Activated naive CD8-positive, alpha-beta T cell treated with anti-CD3 and anti-CD28 coated beads, Interleukin-2, amount 10 ng/mL, durations not matched to agents 7 days and 5 days (primary cell): ENCODE results near the gene DNAJB1. TPM values are rescaled to one million over a fixed set of nuclear protein-coding genes. Genes with fewer than 3 reads are reported as not detected.
A peak's percentile ranks its signal among the peaks of the same experiment; 100 is the strongest.

Source experiments
- ATAC-seq: fragments of 150-1000 bp; cut with Tn5 transposase; one replicate; pipeline ENCODE4 v1.10.0; 2021; ENCODE audit warnings: low read depth, moderate library complexity
- POLR2A ChIA-PET: fragments of 350-600 bp; sonication (Branson Sonifier 250); formaldehyde crosslinking; loops from one replicate; lab custom pipeline; 2021; ENCODE audit warnings: antibody characterized with exemption; lab: Charles Lee
- DNase-seq: peaks from one replicate; pipeline ENCODE4 v3.0.0; 2021
- H3K27ac Mint-ChIP-seq: one replicate; pipeline ENCODE4 v1.8.0; 2022; ENCODE audit warnings: mild to moderate bottlenecking, mixed read lengths
- H3K27me3 Mint-ChIP-seq: one replicate; pipeline ENCODE4 v1.8.0; 2022; ENCODE audit warnings: mild to moderate bottlenecking, moderate library complexity, mixed read lengths
- H3K36me3 Mint-ChIP-seq: one replicate; pipeline ENCODE4 v1.8.0; 2021; ENCODE audit warnings: mild to moderate bottlenecking, mixed read lengths
- H3K4me1 Mint-ChIP-seq: one replicate; pipeline ENCODE4 v1.8.0; 2021; ENCODE audit warnings: mixed read lengths
- H3K4me3 Mint-ChIP-seq: one replicate; pipeline ENCODE4 v1.8.0; 2022; ENCODE audit warnings: mild to moderate bottlenecking, moderate library complexity, mixed read lengths
- H3K9me3 Mint-ChIP-seq: one replicate; pipeline ENCODE4 v1.8.0; 2021; ENCODE audit warnings: mixed read lengths
- total RNA-seq, 2 experiments: library from RNA; stranded (reverse); gene quantifications; one replicate each; pipeline ENCODE4 v1.2.3, GENCODE V29; 2021

DNAJB1 gene
- total RNA-seq, 2 experiments from 2014 or later: 103 to 110 TPM

GRCh38 chr19:14494910-14495671 lies 23.1 kb downstream of the DNAJB1 start:
- ATAC-seq (no peak), DNase-seq (no peak)
- H3K27ac Mint-ChIP-seq: peak overlapping the region; percentile 68
- H3K9me3 Mint-ChIP-seq: no peaks in the 10 kb centered on the region
- peaks cover 3% of the 10 kb centered on the region for H3K27me3 Mint-ChIP-seq
- H3K36me3 Mint-ChIP-seq: peaks cover 7% of the 10 kb centered on the region
- POLR2A ChIA-PET: interaction anchor here (1.0 to 2.6 kb wide), 6 partner anchors 9 to 27 kb away, joined by 3 to 29 read pairs (median 8); partner anchors contain the start of gene DNAJB1
- H3K4me3 Mint-ChIP-seq: peak overlapping the region; percentile 84
- peaks cover 15% of the 10 kb centered on the region for H3K4me1 Mint-ChIP-seq

DNA sequence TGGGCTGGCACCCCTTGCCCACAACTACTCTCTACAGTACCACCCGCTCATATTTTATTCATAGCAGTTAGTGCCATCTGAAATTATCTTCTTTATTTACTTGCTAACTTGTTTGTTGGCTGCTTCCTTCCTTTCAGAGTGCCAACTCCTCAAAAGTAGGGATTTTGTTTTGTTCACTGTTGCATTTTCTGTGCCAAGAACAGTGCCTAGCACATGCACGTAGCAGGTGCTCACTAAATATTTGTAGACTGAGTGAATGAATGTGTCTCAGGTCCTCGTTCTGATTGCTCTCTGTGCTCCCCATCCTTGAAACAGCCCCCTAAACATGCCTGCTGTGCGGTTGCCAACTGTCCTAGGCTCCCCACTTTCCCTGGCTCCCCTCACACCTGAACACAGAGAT lies 23.8 kb downstream of the DNAJB1 start:
- DNase-seq (no peak), ATAC-seq (no peak)
- POLR2A ChIA-PET: interaction anchor here (0.6 to 2.6 kb wide), 4 partner anchors 12 to 117 kb away, joined by 3 to 29 read pairs (median 6); no protein-coding TSS in a partner anchor
- Mint-ChIP-seq H3K9me3 (no peaks in the 10 kb centered on the region), H3K27ac (peak overlapping the region; percentile 61), H3K4me1 (peaks cover 15% of the 10 kb centered on the region), H3K36me3 (peaks cover 7% of the 10 kb centered on the region), H3K27me3 (peaks cover 3% of the 10 kb centered on the region), H3K4me3 (peak overlapping the region; percentile 84)

DNA sequence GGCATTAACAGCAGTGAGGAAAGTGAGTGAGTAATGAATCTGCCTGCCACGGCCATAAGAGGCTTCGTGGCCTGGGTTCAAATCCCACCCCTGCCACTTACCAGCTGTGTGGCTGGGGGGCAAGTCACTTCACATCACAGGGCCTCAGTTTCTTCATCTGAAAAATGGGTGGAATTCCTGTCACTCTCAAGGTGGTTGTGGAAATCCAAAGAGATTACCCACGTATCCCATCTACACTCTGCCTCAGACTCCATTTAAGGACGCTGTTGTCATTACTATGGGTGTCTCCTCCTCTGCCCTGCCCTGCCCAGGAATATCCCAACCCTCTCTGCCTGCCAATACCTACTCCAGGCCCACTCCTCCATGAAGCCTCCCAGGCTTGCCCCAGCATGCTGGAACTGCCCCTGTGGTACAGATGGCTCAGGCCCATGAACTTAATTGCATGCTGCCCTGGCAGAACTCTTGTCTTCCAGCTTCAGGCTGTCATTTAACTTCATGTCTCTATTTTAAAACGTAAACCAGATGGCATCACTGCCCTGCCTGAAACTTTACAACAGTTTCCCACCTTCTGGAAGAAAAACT lies 25.4 kb downstream of the DNAJB1 start:
- Mint-ChIP-seq H3K4me3 (no peak overlapping the region), H3K4me1 (peaks cover 15% of the 10 kb centered on the region), H3K27ac (no peak overlapping the region), H3K36me3 (peaks cover 10% of the 10 kb centered on the region), H3K27me3 (peaks cover 3% of the 10 kb centered on the region), H3K9me3 (no peaks in the 10 kb centered on the region)
- ATAC-seq: no peak
- POLR2A ChIA-PET: no interaction called here
- DNase-seq: no peak

- Mint-ChIP-seq H3K9me3 (no peaks in the 10 kb centered on the region), H3K4me3 (no peak overlapping the region), H3K27me3 (no peaks in the 10 kb centered on the region), H3K27ac (no peak overlapping the region), H3K4me1 (peaks cover 10% of the 10 kb centered on the region), H3K36me3 (peaks cover 10% of the 10 kb centered on the region)
- no peak for ATAC-seq
- no peak for DNase-seq
- POLR2A ChIA-PET: interaction anchor here (0.7 to 1.7 kb wide), 3 partner anchors 20 to 34 kb away, joined by 4 to 5 read pairs (median 4); partner anchors contain the start of gene DNAJB1
Observed at GRCh38 chr19:14487370-14488125, 30.6 kb downstream of the DNAJB1 start.

GRCh38 chr19:14482172-14482941 lies 35.8 kb downstream of the DNAJB1 start:
- ATAC-seq (no peak), DNase-seq (no peak)
- POLR2A ChIA-PET: no interaction called here
- Mint-ChIP-seq H3K4me3 (no peak overlapping the region), H3K27ac (no peak overlapping the region), H3K4me1 (peaks cover 6% of the 10 kb centered on the region), H3K27me3 (no peaks in the 10 kb centered on the region), H3K36me3 (peaks cover 3% of the 10 kb centered on the region), H3K9me3 (no peaks in the 10 kb centered on the region)

DNA sequence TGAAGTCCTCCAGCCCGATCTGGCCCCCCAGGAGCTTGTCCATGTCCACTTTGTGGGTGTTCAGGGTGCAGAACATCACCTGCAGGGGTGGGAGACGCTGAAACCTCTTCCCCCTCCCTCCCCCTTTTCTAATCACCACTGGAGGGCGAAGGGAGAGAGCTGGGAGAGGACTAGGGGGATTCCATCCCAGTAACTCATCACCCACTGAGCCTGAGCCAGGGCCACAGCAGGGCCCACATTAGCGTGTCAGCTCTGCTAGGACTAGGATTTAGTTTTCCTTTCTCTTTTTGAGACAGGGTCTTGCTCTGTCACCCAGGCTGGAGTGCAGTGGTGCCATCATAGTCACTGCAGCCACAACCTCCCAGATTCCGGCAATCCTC lies 37.5 kb downstream of the DNAJB1 start:
- no peak overlapping the region for H3K27ac Mint-ChIP-seq
- H3K36me3 Mint-ChIP-seq: peaks cover 2% of the 10 kb centered on the region
- ATAC-seq (no peak), DNase-seq (no peak)
- POLR2A ChIA-PET: interaction anchor here (1.0 kb wide), 1 partner anchor 344 kb away, joined by 4 read pairs; no protein-coding TSS in a partner anchor
- no peak overlapping the region for H3K4me3 Mint-ChIP-seq
- H3K4me1 Mint-ChIP-seq: peaks cover 8% of the 10 kb centered on the region
- H3K9me3 Mint-ChIP-seq: no peaks in the 10 kb centered on the region
- no peaks in the 10 kb centered on the region for H3K27me3 Mint-ChIP-seq

GRCh38 chr19:14479975-14480699 lies 38.1 kb downstream of the DNAJB1 start:
- Mint-ChIP-seq H3K4me3 (no peak overlapping the region), H3K4me1 (peaks cover 11% of the 10 kb centered on the region), H3K9me3 (no peaks in the 10 kb centered on the region), H3K36me3 (peaks cover 2% of the 10 kb centered on the region), H3K27me3 (no peaks in the 10 kb centered on the region), H3K27ac (no peak overlapping the region)
- DNase-seq (peak; percentile 88), ATAC-seq (peak; percentile 53)
- POLR2A ChIA-PET: interaction anchor here (0.8 to 1.1 kb wide), 4 partner anchors 12 to 343 kb away, joined by 3 to 4 read pairs (median 4); no protein-coding TSS in a partner anchor

DNA sequence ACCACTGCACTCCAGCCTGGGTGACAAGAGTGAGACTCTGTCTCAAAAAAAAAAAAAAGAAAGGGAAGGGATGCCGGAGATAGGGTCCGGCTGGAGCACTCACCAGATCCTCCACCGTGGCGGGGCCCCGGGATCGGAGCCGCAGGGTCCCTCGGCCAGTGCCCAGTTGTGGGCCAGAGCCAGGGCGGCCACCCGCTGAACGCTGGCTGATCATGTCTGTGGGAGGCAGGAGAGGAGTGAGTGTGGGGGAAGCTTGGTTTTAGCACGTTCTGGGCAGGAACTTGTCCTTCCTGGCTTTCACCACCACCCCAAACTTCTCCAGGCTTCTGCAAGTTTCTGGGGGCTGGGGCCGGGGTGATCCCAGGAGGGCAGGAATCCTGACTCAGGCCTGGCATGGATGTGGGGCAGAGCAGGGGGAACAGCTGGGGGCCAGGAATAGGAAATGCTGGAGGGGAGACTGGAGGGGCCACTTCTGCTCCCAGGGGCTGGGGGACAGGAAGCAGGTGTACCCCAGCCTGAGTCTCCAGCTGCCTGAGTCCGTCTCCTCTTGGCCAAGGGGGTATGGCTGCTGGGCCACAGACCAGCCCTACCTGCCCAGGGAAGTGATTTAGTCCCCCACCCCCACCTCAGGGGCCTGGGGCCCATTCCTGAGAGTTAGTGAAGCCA lies 38.8 kb downstream of the DNAJB1 start:
- H3K27me3 Mint-ChIP-seq: peaks cover 4% of the 10 kb centered on the region
- ATAC-seq (no peak), DNase-seq (no peak)
- H3K4me1 Mint-ChIP-seq: peaks cover 16% of the 10 kb centered on the region
- peaks cover 2% of the 10 kb centered on the region for H3K36me3 Mint-ChIP-seq
- H3K4me3 Mint-ChIP-seq: no peak overlapping the region
- no peaks in the 10 kb centered on the region for H3K9me3 Mint-ChIP-seq
- POLR2A ChIA-PET: interaction anchor here (0.7 to 1.1 kb wide), 5 partner anchors 11 to 343 kb away, joined by 3 to 4 read pairs (median 4); no protein-coding TSS in a partner anchor
- H3K27ac Mint-ChIP-seq: no peak overlapping the region

DNA sequence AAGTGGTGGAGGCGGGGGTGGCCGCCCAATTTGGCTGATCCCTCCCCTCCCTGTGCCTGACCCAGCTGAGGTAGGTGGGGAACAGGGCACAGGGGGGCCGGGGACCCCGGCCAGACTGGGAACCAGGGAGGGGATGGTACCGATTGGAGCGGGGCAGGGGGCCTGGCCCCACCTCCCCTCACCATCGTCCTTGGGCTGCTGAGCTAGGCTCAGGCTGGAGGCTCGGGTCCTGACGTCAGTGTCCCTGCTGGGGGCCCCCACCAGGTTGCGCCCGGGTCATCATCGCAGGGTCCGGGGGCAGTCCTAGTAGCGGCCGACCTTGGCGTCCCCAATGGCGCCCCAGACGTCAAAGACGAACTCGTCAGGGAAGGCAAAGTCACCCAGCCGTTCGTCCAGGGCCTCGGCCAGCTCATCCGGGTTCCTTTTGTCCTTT lies 40.1 kb downstream of the DNAJB1 start:
- Mint-ChIP-seq H3K9me3 (no peaks in the 10 kb centered on the region), H3K4me1 (peaks cover 18% of the 10 kb centered on the region), H3K36me3 (no peaks in the 10 kb centered on the region), H3K27ac (no peak overlapping the region), H3K27me3 (peaks cover 8% of the 10 kb centered on the region), H3K4me3 (no peak overlapping the region)
- DNase-seq (no peak), ATAC-seq (no peak)
- POLR2A ChIA-PET: interaction anchor here (0.5 to 0.9 kb wide), 3 partner anchors 22 to 1360 kb away, joined by 3 read pairs; partner anchors contain the start of gene DNAJB1

GRCh38 chr19:14477418-14478112 lies 40.6 kb downstream of the DNAJB1 start:
- Mint-ChIP-seq H3K9me3 (no peaks in the 10 kb centered on the region), H3K4me1 (peaks cover 23% of the 10 kb centered on the region)
- POLR2A ChIA-PET: interaction anchor here (0.6 kb wide), 1 partner anchor 116 kb away, joined by 3 read pairs; no protein-coding TSS in a partner anchor

GRCh38 chr19:14476673-14477401 lies 41.4 kb downstream of the DNAJB1 start:
- POLR2A ChIA-PET: no interaction called here

More at GRCh38 chr19:14477418-14478112, 40.6 kb downstream of the DNAJB1 start:
- DNase-seq (no peak), ATAC-seq (no peak)
- Mint-ChIP-seq H3K4me3 (no peak overlapping the region), H3K36me3 (peaks cover 4% of the 10 kb centered on the region), H3K27ac (no peak overlapping the region), H3K27me3 (peaks cover 14% of the 10 kb centered on the region)

More at GRCh38 chr19:14476673-14477401, 41.4 kb downstream of the DNAJB1 start:
- Mint-ChIP-seq H3K36me3 (peaks cover 4% of the 10 kb centered on the region), H3K27me3 (peaks cover 15% of the 10 kb centered on the region), H3K9me3 (no peaks in the 10 kb centered on the region), H3K27ac (peak overlapping the region; percentile 31), H3K4me1 (peaks cover 26% of the 10 kb centered on the region), H3K4me3 (no peak overlapping the region)
- ATAC-seq (no peak), DNase-seq (no peak)
